Measurements from ENCODE around the gene CACNA1A. TPM values are rescaled to one million over a fixed set of nuclear protein-coding genes. Genes with fewer than 3 reads are reported as not detected.

The CACNA1A gene
- total and polyA plus RNA-seq, 2 of the 4 experiments (the other 2 are of a cell fraction), result 5.9 to 15.0 TPM

DNA sequence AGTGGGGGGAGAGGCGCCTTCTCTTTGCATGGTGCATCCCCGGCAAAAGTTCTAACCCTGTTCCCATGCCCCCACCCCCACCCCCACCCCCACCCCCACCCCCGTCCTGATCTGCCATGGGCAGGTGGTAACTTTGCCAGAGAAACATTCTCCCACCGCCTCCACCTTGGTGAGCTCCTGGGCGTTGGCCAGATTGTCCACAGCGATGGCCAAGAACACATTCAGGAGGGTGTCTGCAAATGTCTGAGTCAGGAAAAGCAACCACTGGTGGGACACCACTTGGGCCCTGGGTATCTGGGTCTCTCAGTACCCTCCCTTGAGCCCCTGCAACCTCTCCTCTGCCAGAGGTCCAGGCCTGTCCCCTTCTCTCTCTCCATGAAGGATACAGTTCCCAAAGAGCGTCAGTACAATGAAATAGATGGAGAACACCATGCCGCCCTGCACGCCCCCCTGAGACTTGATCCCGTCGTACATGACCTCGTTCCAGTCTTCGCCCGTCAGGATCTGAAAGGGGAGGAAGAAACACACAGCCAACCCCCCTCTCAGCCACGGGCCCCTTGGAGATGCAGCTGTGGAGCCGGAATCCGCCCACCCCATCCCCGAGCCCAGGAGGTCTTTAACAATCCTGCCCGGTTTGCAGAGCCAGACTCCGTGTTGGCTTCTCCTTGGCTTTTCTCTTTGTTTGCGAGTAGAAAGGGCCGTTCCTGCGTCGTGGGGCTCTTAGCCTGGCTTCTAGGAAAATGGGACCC lies 202.7 kb downstream of the CACNA1A start:
- H4K5ac ChIP-seq (ENCODE audit: low read depth, low read length), result no peak overlapping the region
- no peak overlapping the region for H2AFZ ChIP-seq (replicated peaks; ENCODE audit: low read length, poor library complexity)
- H3K4me2 ChIP-seq (ENCODE audit: low read depth, low read length), result no peak overlapping the region
- no peak overlapping the region for H3K23ac ChIP-seq (ENCODE audit: low read depth, low read length)
- H3K79me1 ChIP-seq (ENCODE audit: low read depth in 1 of 2, low read length in 2 of 2), result no peaks in the 10 kb centered on the region
- no peak overlapping the region for H3K18ac ChIP-seq (ENCODE audit: low read depth, low read length)
- BruUV-seq (replicated peaks), result no TSS peak
- H2BK5ac ChIP-seq (ENCODE audit: low read depth, low read length, poor library complexity, severe bottlenecking), result no peak overlapping the region
- no peak overlapping the region for H4K91ac ChIP-seq (ENCODE audit: insufficient read depth, low read depth, low read length)
- TF ChIP-seq NFE2L2 (IDR thresholded peaks at IDR 0.05; ENCODE audit: low read depth, low read length) (no peak), MXI1 (IDR thresholded peaks at IDR 0.05; ENCODE audit: borderline replicate concordance, low read depth, low read length) (no peak), MAZ (IDR thresholded peaks at IDR 0.05; ENCODE audit: borderline replicate concordance, low read depth, low read length) (no peak), RCOR1 (IDR thresholded peaks at IDR 0.05; ENCODE audit: insufficient replicate concordance, low read length) (no peak), RAD21 (IDR thresholded peaks at IDR 0.05; ENCODE audit: low read length) (no peak), POLR2A (IDR thresholded peaks at IDR 0.05; ENCODE audit: low read depth, low read length) (no peak), CHD1 (IDR thresholded peaks at IDR 0.05; ENCODE audit: low read depth, low read length) (no peak), RFX5 (IDR thresholded peaks at IDR 0.05; ENCODE audit: low read depth, low read length) (no peak), SMC3 (IDR thresholded peaks at IDR 0.05; ENCODE audit: low read depth, low read length) (no peak), MAFK (IDR thresholded peaks at IDR 0.05; ENCODE audit: low read depth, low read length) (no peak), BHLHE40 (IDR thresholded peaks at IDR 0.05; ENCODE audit: low read depth, low read length) (no peak), CEBPB (IDR thresholded peaks at IDR 0.05; ENCODE audit: low read depth, low read length) (no peak), FOS (IDR thresholded peaks at IDR 0.05; ENCODE audit: low read depth, low read length) (no peak)
- TF ChIP-seq, protein P1, sequence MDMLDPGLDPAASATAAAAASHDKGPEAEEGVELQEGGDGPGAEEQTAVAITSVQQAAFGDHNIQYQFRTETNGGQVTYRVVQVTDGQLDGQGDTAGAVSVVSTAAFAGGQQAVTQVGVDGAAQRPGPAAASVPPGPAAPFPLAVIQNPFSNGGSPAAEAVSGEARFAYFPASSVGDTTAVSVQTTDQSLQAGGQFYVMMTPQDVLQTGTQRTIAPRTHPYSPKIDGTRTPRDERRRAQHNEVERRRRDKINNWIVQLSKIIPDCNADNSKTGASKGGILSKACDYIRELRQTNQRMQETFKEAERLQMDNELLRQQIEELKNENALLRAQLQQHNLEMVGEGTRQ (IDR thresholded peaks at IDR 0.05; ENCODE audit: low read depth, low read length), result no peak
- TF ChIP-seq, protein P2, sequence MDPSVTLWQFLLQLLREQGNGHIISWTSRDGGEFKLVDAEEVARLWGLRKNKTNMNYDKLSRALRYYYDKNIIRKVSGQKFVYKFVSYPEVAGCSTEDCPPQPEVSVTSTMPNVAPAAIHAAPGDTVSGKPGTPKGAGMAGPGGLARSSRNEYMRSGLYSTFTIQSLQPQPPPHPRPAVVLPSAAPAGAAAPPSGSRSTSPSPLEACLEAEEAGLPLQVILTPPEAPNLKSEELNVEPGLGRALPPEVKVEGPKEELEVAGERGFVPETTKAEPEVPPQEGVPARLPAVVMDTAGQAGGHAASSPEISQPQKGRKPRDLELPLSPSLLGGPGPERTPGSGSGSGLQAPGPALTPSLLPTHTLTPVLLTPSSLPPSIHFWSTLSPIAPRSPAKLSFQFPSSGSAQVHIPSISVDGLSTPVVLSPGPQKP (IDR thresholded peaks at IDR 0.05; ENCODE audit: borderline replicate concordance, low read depth, low read length), result no peak
- TF ChIP-seq, protein P3, sequence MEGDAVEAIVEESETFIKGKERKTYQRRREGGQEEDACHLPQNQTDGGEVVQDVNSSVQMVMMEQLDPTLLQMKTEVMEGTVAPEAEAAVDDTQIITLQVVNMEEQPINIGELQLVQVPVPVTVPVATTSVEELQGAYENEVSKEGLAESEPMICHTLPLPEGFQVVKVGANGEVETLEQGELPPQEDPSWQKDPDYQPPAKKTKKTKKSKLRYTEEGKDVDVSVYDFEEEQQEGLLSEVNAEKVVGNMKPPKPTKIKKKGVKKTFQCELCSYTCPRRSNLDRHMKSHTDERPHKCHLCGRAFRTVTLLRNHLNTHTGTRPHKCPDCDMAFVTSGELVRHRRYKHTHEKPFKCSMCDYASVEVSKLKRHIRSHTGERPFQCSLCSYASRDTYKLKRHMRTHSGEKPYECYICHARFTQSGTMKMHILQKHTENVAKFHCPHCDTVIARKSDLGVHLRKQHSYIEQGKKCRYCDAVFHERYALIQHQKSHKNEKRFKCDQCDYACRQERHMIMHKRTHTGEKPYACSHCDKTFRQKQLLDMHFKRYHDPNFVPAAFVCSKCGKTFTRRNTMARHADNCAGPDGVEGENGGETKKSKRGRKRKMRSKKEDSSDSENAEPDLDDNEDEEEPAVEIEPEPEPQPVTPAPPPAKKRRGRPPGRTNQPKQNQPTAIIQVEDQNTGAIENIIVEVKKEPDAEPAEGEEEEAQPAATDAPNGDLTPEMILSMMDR (conservative IDR thresholded peaks at IDR 0.05; ENCODE audit: low read depth, low read length), result no peak
- intact Hi-C loops (cut with micrococcal nuclease) (no loop called here), in situ Hi-C loops (cut with MboI; ENCODE audit: low sequenced_read_pairs) (no loop called here), dilution Hi-C loops (cut with HindIII; ENCODE audit: low sequenced_read_pairs, unreplicated experiment) (no loop called here)
- H4K20me1 ChIP-seq (ENCODE audit: insufficient read depth, low read length), result no peaks in the 10 kb centered on the region
- no peak overlapping the region for H2BK120ac ChIP-seq (ENCODE audit: low read depth, low read length)
- H2BK20ac ChIP-seq (ENCODE audit: low read depth, low read length), result no peak overlapping the region
- H3K14ac ChIP-seq (replicated peaks; ENCODE audit: low read depth, low read length), result no peak overlapping the region
- peaks cover 2% of the 10 kb centered on the region; the same call in 1 of the 2 replicates for H3K36me3 ChIP-seq (ENCODE audit: control insufficient read depth, insufficient read depth, low read length)
- no peaks in the 10 kb centered on the region for H3K4me1 ChIP-seq (ENCODE audit: control insufficient read depth, insufficient read depth, low read length)
- H3K9me1 ChIP-seq (ENCODE audit: insufficient read depth, low read length), result no peaks in the 10 kb centered on the region
- H2BK15ac ChIP-seq (ENCODE audit: low read depth, low read length), result no peak overlapping the region
- H4K8ac ChIP-seq (ENCODE audit: low read depth in 2 of 2, low read length in 2 of 2), result no peak overlapping the region
- no peak overlapping the region for H2AK5ac ChIP-seq (ENCODE audit: low read depth, low read length)
- no peaks in the 10 kb centered on the region for H3K27me3 ChIP-seq (ENCODE audit: control insufficient read depth, insufficient read depth, low read length)
- CTCF ChIA-PET, result no interaction called here
- H3K4ac ChIP-seq (ENCODE audit: low read depth, low read length), result no peak overlapping the region
- H3K27ac ChIP-seq (ENCODE audit: insufficient read depth, low read length), result no peak overlapping the region
- DNase-seq (no peak), ATAC-seq (ENCODE audit: low read depth) (no peak)
- H3K9ac ChIP-seq (ENCODE audit: low read depth, low read length), result no peak overlapping the region
- POLR2A ChIA-PET (ENCODE audit: unreplicated experiment), result interaction anchor here (0.6 kb wide), 1 partner anchor 282 kb away, joined by 17 read pairs; no protein-coding TSS in a partner anchor
- H2AK9ac ChIP-seq (replicated peaks; ENCODE audit: low read depth, low read length, poor library complexity), result no peak overlapping the region
- no peaks in the 10 kb centered on the region for H3K9me3 ChIP-seq (ENCODE audit: control insufficient read depth, insufficient read depth, low read length)
- no peak overlapping the region for H3K56ac ChIP-seq (ENCODE audit: extremely low read depth, insufficient read depth, low read length)
- no peak overlapping the region for H3K4me3 ChIP-seq (ENCODE audit: insufficient read depth, low read depth, low read length)
- 69% methylated on average over 4 of the region's 24 CpGs; no CpG with 5 or more reads in 1 of the 2 experiments for WGBS, 2 experiments (ENCODE audit: extremely low coverage in 2 of 2, insufficient read length in 1 of 2)

Measured in IMR-90 (cell line).